Tibial nerve (tissue), 3 donors: ENCODE measurements around the gene ZSWIM7.

Experiments used
- POLR2A ChIP-seq, 2 donors: fragments of 450-650 bp; IDR thresholded peaks; one replicate each; pipeline ENCODE4 v1.6.1; 2017; ENCODE audit warnings: antibody characterized with exemption in 2 of 2, mild to moderate bottlenecking in 2 of 2, moderate library complexity in 2 of 2
- TF ChIP-seq, protein P1 (sequence below), 5 experiments: fragments of 200-600 bp in 3 of 5; fragments of 450-650 bp in 2 of 5; sonication (generic) in 3 of 5; IDR thresholded peaks; one replicate each; pipeline ENCODE4 v1.5.1; 2016 to 2019; ENCODE audit warnings: antibody characterized with exemption in 5 of 5, mild to moderate bottlenecking in 3 of 5, moderate library complexity in 2 of 5

DNA sequence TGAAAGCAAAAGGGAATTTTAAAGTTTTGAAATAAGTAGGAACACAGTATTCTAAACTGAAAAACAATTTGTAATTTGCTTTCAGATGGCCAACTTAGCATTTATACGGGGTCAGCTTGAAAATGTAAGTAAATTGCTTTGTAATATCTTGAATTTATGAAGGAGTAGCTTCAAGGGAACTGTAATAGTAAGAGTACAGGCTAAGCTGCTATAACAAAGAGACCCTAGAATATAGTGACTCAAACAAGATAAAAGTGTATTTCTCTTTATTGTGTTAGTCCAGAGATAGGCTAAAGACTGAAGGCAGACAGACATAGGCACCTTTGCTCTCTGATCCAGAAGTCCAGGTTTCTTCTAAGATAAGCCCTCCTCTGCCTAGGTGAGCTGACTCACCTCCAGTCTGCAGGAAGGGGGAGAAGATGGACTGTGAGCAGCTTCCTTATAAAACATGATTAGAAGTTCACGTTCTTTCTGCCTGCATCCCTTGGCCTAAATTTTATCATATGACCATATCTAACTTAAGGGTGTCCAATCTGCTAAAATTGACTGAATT is 3.3 kb upstream of the ZSWIM7 start:
- TF ChIP-seq, protein P1, sequence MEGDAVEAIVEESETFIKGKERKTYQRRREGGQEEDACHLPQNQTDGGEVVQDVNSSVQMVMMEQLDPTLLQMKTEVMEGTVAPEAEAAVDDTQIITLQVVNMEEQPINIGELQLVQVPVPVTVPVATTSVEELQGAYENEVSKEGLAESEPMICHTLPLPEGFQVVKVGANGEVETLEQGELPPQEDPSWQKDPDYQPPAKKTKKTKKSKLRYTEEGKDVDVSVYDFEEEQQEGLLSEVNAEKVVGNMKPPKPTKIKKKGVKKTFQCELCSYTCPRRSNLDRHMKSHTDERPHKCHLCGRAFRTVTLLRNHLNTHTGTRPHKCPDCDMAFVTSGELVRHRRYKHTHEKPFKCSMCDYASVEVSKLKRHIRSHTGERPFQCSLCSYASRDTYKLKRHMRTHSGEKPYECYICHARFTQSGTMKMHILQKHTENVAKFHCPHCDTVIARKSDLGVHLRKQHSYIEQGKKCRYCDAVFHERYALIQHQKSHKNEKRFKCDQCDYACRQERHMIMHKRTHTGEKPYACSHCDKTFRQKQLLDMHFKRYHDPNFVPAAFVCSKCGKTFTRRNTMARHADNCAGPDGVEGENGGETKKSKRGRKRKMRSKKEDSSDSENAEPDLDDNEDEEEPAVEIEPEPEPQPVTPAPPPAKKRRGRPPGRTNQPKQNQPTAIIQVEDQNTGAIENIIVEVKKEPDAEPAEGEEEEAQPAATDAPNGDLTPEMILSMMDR (IDR thresholded peaks at IDR 0.05) = no peak
- no peak for TF ChIP-seq POLR2A (IDR thresholded peaks at IDR 0.05)
